Measurements from ENCODE around the gene RPL36.

DNA sequence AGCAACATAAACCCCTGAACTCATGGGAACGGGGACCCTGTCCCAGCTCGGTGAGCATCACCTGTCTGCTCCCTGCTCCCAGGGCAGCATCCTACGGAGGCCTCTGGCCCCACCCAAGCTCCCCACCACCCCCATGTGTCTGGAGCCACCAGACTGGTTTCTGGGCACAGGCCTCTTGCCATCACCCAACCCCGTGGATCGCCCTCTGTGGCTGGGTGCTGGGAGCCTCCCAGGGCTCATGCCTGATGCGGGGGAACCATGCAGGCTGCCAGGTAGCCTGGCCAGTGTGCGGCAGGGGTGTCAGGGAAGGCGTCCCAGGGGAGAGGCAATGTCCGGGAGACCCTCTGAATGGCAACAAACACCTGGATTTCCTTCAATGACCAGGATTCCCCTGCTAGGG, 12.5 kb upstream of the RPL36 start:
- TF ChIP-seq POLR2AphosphoS5 (IDR thresholded peaks at IDR 0.05), result no peak
- TF ChIP-seq, protein P1, sequence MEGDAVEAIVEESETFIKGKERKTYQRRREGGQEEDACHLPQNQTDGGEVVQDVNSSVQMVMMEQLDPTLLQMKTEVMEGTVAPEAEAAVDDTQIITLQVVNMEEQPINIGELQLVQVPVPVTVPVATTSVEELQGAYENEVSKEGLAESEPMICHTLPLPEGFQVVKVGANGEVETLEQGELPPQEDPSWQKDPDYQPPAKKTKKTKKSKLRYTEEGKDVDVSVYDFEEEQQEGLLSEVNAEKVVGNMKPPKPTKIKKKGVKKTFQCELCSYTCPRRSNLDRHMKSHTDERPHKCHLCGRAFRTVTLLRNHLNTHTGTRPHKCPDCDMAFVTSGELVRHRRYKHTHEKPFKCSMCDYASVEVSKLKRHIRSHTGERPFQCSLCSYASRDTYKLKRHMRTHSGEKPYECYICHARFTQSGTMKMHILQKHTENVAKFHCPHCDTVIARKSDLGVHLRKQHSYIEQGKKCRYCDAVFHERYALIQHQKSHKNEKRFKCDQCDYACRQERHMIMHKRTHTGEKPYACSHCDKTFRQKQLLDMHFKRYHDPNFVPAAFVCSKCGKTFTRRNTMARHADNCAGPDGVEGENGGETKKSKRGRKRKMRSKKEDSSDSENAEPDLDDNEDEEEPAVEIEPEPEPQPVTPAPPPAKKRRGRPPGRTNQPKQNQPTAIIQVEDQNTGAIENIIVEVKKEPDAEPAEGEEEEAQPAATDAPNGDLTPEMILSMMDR (IDR thresholded peaks at IDR 0.05), result no peak

Data from upper lobe of left lung (tissue), 4 donors.